HEK293 (cell line): ENCODE results near the gene ATP7A.

Experiments
- PRDM1 ChIP-seq: fragments of 450-650 bp; formaldehyde crosslinking; IDR thresholded peaks from 2 replicates; pipeline ENCODE4; 2016; ENCODE audit warnings: missing biosample characterization, missing genetic modification characterization
- SALL2 ChIP-seq: fragments of 450-650 bp; formaldehyde crosslinking; IDR thresholded peaks from 2 replicates; pipeline ENCODE4 v1.5.0; 2017; ENCODE audit warnings: missing biosample characterization, mild to moderate bottlenecking, missing genetic modification characterization, borderline replicate concordance
- YY1 ChIP-seq: fragments of 450-650 bp; formaldehyde crosslinking; IDR thresholded peaks from 2 replicates; pipeline ENCODE4 v1.5.1; 2018; ENCODE audit warnings: missing biosample characterization, missing genetic modification characterization
- YY2 ChIP-seq: fragments of 450-650 bp; formaldehyde crosslinking; IDR thresholded peaks from 2 replicates; pipeline ENCODE4 v1.5.1; 2016; ENCODE audit warnings: missing biosample characterization, missing genetic modification characterization
- ZBTB1 ChIP-seq: fragments of 450-650 bp; formaldehyde crosslinking; IDR thresholded peaks from 2 replicates; pipeline ENCODE4 v1.5.1; 2016; ENCODE audit warnings: missing biosample characterization, missing genetic modification characterization
- ZBTB8A ChIP-seq: fragments of 450-650 bp; formaldehyde crosslinking; IDR thresholded peaks from 2 replicates; pipeline ENCODE4 v1.5.1; 2016; ENCODE audit warnings: missing biosample characterization, missing genetic modification characterization
- ZEB2 ChIP-seq: fragments of 450-650 bp; formaldehyde crosslinking; IDR thresholded peaks from 2 replicates; pipeline ENCODE4 v1.5.1; 2016; ENCODE audit warnings: missing biosample characterization, missing genetic modification characterization
- ZIC2 ChIP-seq: fragments of 450-650 bp; formaldehyde crosslinking; IDR thresholded peaks from 2 replicates; pipeline ENCODE4 v1.5.1; 2016; ENCODE audit warnings: missing biosample characterization, missing genetic modification characterization
- ZNF174 ChIP-seq: fragments of 450-650 bp; formaldehyde crosslinking; IDR thresholded peaks from 2 replicates; pipeline ENCODE4 v1.5.0; 2017; ENCODE audit warnings: missing biosample characterization, mild to moderate bottlenecking, missing genetic modification characterization
- ZNF202 ChIP-seq: fragments of 450-650 bp; formaldehyde crosslinking; IDR thresholded peaks from 2 replicates; pipeline ENCODE4 v1.5.1; 2016; ENCODE audit warnings: missing biosample characterization, missing genetic modification characterization, borderline replicate concordance
- ZNF239 ChIP-seq: fragments of 450-650 bp; formaldehyde crosslinking; IDR thresholded peaks from 2 replicates; pipeline ENCODE4 v1.5.1; 2016; ENCODE audit warnings: missing biosample characterization, missing genetic modification characterization
- ZNF248 ChIP-seq: fragments of 450-650 bp; formaldehyde crosslinking; IDR thresholded peaks from 2 replicates; pipeline ENCODE4 v1.5.1; 2017; ENCODE audit warnings: missing biosample characterization, missing genetic modification characterization
- ZNF354C ChIP-seq: fragments of 450-650 bp; formaldehyde crosslinking; IDR thresholded peaks from 2 replicates; pipeline ENCODE4 v1.5.1; 2016; ENCODE audit warnings: missing biosample characterization, missing genetic modification characterization, low read depth, borderline replicate concordance
- ZNF416 ChIP-seq: fragments of 450-650 bp; formaldehyde crosslinking; IDR thresholded peaks from 2 replicates; pipeline ENCODE4 v1.5.1; 2016; ENCODE audit warnings: missing biosample characterization, missing genetic modification characterization
- ZNF48 ChIP-seq: fragments of 450-650 bp; formaldehyde crosslinking; IDR thresholded peaks from 2 replicates; pipeline ENCODE4 v1.5.1; 2016; ENCODE audit warnings: missing biosample characterization, missing genetic modification characterization
- ZNF514 ChIP-seq: fragments of 450-650 bp; formaldehyde crosslinking; IDR thresholded peaks from 2 replicates; pipeline ENCODE4 v1.5.1; 2016; ENCODE audit warnings: missing biosample characterization, missing genetic modification characterization
- ZNF544 ChIP-seq: fragments of 450-650 bp; formaldehyde crosslinking; IDR thresholded peaks from 2 replicates; pipeline ENCODE4 v1.5.0; 2017; ENCODE audit warnings: missing biosample characterization, missing genetic modification characterization
- ZNF560 ChIP-seq: fragments of 450-650 bp; formaldehyde crosslinking; IDR thresholded peaks from 2 replicates; pipeline ENCODE4 v1.5.1; 2017; ENCODE audit warnings: missing biosample characterization, missing genetic modification characterization, borderline replicate concordance
- ZNF571 ChIP-seq: fragments of 450-650 bp; formaldehyde crosslinking; IDR thresholded peaks from 2 replicates; pipeline ENCODE4 v1.5.0; 2017; ENCODE audit warnings: missing biosample characterization, missing genetic modification characterization
- ZNF585B ChIP-seq: fragments of 450-650 bp; formaldehyde crosslinking; IDR thresholded peaks from 2 replicates; pipeline ENCODE4 v1.5.1; 2016; ENCODE audit warnings: missing biosample characterization, missing genetic modification characterization
- ZNF596 ChIP-seq: fragments of 450-650 bp; IDR thresholded peaks from 2 replicates; pipeline ENCODE4 v1.5.0; 2018; ENCODE audit warnings: missing biosample characterization, mild to moderate bottlenecking, missing genetic modification characterization, moderate library complexity
- ZNF600 ChIP-seq: fragments of 450-650 bp; formaldehyde crosslinking; IDR thresholded peaks from 2 replicates; pipeline ENCODE4 v1.5.1; 2016; ENCODE audit warnings: missing biosample characterization, missing genetic modification characterization
- ZNF777 ChIP-seq: fragments of 450-650 bp; formaldehyde crosslinking; IDR thresholded peaks from 2 replicates; pipeline ENCODE4 v1.5.1; 2017; ENCODE audit warnings: missing biosample characterization, missing genetic modification characterization, borderline replicate concordance
- ZNF830 ChIP-seq: fragments of 450-650 bp; IDR thresholded peaks from 2 replicates; pipeline ENCODE4 v1.5.0; 2018; ENCODE audit warnings: missing biosample characterization, missing genetic modification characterization, low read depth, mild to moderate bottlenecking, moderate library complexity
- ZNF837 ChIP-seq: fragments of 450-650 bp; formaldehyde crosslinking; IDR thresholded peaks from 2 replicates; pipeline ENCODE4 v1.5.1; 2016; ENCODE audit warnings: missing biosample characterization, missing genetic modification characterization
- ZSCAN16 ChIP-seq: fragments of 450-650 bp; formaldehyde crosslinking; IDR thresholded peaks from 2 replicates; pipeline ENCODE4 v1.5.1; 2016; ENCODE audit warnings: missing biosample characterization, missing genetic modification characterization
- ZXDB ChIP-seq: fragments of 450-650 bp; formaldehyde crosslinking; IDR thresholded peaks from 2 replicates; pipeline ENCODE4 v1.5.1; 2016; ENCODE audit warnings: missing biosample characterization, missing genetic modification characterization
- TF ChIP-seq, protein P1 (sequence below): fragments of 450-650 bp; formaldehyde crosslinking; IDR thresholded peaks from 2 replicates; pipeline ENCODE4 v1.5.1; 2016; ENCODE audit warnings: missing biosample characterization, missing genetic modification characterization
- TF ChIP-seq, protein P2 (sequence below): fragments of 450-650 bp; formaldehyde crosslinking; IDR thresholded peaks from 2 replicates; pipeline ENCODE4 v1.5.1; 2016; ENCODE audit warnings: missing biosample characterization, missing genetic modification characterization, borderline replicate concordance
- TF ChIP-seq, protein P3 (sequence below): fragments of 450-650 bp; formaldehyde crosslinking; IDR thresholded peaks from 2 replicates; pipeline ENCODE4 v1.5.1; 2016; ENCODE audit warnings: missing biosample characterization, missing genetic modification characterization
- TF ChIP-seq, protein P4 (sequence below): fragments of 450-650 bp; formaldehyde crosslinking; IDR thresholded peaks from 2 replicates; pipeline ENCODE4 v1.5.1; 2017; ENCODE audit warnings: missing biosample characterization, missing genetic modification characterization
- TF ChIP-seq, protein P5 (sequence below): fragments of 450-650 bp; formaldehyde crosslinking; IDR thresholded peaks from 2 replicates; pipeline ENCODE4 v1.5.1; 2016; ENCODE audit warnings: missing biosample characterization, missing genetic modification characterization

The ATP7A gene

DNA sequence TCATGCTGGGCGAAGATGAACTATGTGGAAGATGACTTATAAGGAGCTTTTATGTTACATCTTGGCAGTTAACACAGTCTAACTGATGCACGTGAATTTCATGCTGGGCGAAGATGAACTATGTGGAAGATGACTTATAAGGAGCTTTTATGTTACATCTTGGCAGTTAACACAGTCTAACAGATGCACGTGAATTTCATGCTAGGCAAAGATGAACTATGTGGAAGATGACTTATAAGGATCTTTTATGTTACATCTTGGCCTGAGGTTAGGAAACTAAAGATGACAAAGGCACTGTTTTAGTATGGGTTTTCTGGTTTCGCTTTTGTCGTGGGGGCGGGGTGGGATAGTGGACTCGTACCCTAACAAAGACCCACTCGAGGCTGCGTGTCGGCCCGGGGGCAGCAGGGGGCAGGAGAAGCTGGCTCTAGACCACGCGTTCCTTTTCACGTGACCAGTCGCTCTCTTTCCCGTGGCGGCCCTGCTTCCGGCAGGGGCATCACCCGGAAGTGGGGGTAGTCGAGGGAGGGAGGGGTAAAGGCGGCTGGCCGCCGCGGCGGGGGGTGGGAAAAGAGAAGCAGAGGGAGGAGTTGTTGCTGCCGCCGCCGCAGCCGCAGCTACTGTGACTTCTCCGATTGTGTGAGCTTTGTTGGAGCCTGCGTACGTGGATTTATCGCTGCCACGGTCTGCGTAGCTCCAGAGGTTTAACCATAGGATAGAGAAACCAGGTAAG lies at the start of gene ATP7A (continued):
- no peak for TF ChIP-seq ZNF239 (tag by site-specific recombination)
- TF ChIP-seq ZNF830 (tag by site-specific recombination): no peak
- TF ChIP-seq PRDM1: no peak
- TF ChIP-seq ZBTB8A (tag by site-specific recombination): no peak
- TF ChIP-seq ZXDB (tag by site-specific recombination): peak; percentile 95
- TF ChIP-seq ZNF416 (tag by site-specific recombination): no peak
- TF ChIP-seq ZNF514 (tag by site-specific recombination): no peak
- no peak for TF ChIP-seq ZNF48 (tag by site-specific recombination)
- TF ChIP-seq ZNF585B: no peak
- no peak for TF ChIP-seq ZNF248 (tag by site-specific recombination)
- TF ChIP-seq ZIC2: peak; percentile 26; the same call in 1 of the 2 replicates
- TF ChIP-seq, protein P1, sequence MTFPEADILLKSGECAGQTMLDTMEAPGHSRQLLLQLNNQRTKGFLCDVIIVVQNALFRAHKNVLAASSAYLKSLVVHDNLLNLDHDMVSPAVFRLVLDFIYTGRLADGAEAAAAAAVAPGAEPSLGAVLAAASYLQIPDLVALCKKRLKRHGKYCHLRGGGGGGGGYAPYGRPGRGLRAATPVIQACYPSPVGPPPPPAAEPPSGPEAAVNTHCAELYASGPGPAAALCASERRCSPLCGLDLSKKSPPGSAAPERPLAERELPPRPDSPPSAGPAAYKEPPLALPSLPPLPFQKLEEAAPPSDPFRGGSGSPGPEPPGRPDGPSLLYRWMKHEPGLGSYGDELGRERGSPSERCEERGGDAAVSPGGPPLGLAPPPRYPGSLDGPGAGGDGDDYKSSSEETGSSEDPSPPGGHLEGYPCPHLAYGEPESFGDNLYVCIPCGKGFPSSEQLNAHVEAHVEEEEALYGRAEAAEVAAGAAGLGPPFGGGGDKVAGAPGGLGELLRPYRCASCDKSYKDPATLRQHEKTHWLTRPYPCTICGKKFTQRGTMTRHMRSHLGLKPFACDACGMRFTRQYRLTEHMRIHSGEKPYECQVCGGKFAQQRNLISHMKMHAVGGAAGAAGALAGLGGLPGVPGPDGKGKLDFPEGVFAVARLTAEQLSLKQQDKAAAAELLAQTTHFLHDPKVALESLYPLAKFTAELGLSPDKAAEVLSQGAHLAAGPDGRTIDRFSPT: peak; percentile 88
- TF ChIP-seq ZNF596 (tag by site-specific recombination): 0 out of 2 replicates have a peak, but pooled peaks have one; percentile 42
- TF ChIP-seq YY1: no peak
- no peak for TF ChIP-seq ZNF174
- TF ChIP-seq ZNF560 (tag by site-specific recombination): no peak
- TF ChIP-seq, protein P2, sequence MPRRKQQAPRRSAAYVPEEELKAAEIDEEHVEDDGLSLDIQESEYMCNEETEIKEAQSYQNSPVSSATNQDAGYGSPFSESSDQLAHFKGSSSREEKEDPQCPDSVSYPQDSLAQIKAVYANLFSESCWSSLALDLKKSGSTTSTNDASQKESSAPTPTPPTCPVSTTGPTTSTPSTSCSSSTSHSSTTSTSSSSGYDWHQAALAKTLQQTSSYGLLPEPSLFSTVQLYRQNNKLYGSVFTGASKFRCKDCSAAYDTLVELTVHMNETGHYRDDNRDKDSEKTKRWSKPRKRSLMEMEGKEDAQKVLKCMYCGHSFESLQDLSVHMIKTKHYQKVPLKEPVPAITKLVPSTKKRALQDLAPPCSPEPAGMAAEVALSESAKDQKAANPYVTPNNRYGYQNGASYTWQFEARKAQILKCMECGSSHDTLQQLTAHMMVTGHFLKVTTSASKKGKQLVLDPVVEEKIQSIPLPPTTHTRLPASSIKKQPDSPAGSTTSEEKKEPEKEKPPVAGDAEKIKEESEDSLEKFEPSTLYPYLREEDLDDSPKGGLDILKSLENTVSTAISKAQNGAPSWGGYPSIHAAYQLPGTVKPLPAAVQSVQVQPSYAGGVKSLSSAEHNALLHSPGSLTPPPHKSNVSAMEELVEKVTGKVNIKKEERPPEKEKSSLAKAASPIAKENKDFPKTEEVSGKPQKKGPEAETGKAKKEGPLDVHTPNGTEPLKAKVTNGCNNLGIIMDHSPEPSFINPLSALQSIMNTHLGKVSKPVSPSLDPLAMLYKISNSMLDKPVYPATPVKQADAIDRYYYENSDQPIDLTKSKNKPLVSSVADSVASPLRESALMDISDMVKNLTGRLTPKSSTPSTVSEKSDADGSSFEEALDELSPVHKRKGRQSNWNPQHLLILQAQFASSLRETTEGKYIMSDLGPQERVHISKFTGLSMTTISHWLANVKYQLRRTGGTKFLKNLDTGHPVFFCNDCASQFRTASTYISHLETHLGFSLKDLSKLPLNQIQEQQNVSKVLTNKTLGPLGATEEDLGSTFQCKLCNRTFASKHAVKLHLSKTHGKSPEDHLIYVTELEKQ (tag by site-specific recombination): no peak; the same call in 1 of the 2 replicates
- TF ChIP-seq ZNF571: no peak
- TF ChIP-seq SALL2 (tag by site-specific recombination): no peak
- TF ChIP-seq ZNF202 (tag by site-specific recombination): no peak
- TF ChIP-seq, protein P3, sequence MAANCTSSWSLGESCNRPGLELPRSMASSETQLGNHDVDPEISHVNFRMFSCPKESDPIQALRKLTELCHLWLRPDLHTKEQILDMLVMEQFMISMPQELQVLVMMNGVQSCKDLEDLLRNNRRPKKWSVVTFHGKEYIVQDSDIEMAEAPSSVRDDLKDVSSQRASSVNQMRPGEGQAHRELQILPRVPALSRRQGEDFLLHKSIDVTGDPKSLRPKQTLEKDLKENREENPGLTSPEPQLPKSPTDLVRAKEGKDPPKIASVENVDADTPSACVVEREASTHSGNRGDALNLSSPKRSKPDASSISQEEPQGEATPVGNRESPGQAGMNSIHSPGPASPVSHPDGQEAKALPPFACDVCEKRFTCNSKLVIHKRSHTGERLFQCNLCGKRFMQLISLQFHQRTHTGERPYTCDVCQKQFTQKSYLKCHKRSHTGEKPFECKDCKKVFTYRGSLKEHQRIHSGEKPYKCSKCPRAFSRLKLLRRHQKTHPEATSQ (tag by site-specific recombination): no peak
- TF ChIP-seq ZNF777: no peak
- TF ChIP-seq ZNF354C (tag by site-specific recombination): no peak
- no peak for TF ChIP-seq ZNF837 (tag by site-specific recombination)
- TF ChIP-seq ZNF600 (tag by site-specific recombination): no peak
- TF ChIP-seq, protein P4, sequence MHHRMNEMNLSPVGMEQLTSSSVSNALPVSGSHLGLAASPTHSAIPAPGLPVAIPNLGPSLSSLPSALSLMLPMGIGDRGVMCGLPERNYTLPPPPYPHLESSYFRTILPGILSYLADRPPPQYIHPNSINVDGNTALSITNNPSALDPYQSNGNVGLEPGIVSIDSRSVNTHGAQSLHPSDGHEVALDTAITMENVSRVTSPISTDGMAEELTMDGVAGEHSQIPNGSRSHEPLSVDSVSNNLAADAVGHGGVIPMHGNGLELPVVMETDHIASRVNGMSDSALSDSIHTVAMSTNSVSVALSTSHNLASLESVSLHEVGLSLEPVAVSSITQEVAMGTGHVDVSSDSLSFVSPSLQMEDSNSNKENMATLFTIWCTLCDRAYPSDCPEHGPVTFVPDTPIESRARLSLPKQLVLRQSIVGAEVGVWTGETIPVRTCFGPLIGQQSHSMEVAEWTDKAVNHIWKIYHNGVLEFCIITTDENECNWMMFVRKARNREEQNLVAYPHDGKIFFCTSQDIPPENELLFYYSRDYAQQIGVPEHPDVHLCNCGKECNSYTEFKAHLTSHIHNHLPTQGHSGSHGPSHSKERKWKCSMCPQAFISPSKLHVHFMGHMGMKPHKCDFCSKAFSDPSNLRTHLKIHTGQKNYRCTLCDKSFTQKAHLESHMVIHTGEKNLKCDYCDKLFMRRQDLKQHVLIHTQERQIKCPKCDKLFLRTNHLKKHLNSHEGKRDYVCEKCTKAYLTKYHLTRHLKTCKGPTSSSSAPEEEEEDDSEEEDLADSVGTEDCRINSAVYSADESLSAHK (tag by site-specific recombination): no peak
- TF ChIP-seq ZNF544 (tag by site-specific recombination): no peak
- no peak for TF ChIP-seq YY2 (tag by site-specific recombination)
- no peak for TF ChIP-seq ZBTB1 (tag by site-specific recombination)
- TF ChIP-seq, protein P5, sequence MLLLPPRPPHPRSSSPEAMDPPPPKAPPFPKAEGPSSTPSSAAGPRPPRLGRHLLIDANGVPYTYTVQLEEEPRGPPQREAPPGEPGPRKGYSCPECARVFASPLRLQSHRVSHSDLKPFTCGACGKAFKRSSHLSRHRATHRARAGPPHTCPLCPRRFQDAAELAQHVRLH (tag by site-specific recombination): no peak
- no peak for TF ChIP-seq ZSCAN16
- 0 out of 2 replicates have a peak, but pooled peaks have one; percentile 13 for TF ChIP-seq ZEB2 (tag by site-specific recombination)
